Stimulated activated effector memory CD8-positive, alpha-beta T cell treated with anti-CD3 and anti-CD28 coated beads, Interleukin-12 subunit alpha, Interleukin-12 subunit beta, amount 100 ng/mL, for 72 hours (primary cell): Measurements from ENCODE around the gene UNC45A.

ENCODE experiments used
- ATAC-seq: fragments of 150-1000 bp; cut with Tn5 transposase; 2 replicates; pipeline ENCODE4 v1.10.0; 2021
- DNase-seq, 2 donors: peaks; one replicate each; pipeline ENCODE4 v3.0.0; 2021 to 2022; ENCODE audit warnings: low spot score in 2 of 2
- H3K27ac Mint-ChIP-seq: one replicate; pipeline ENCODE4 v1.8.0; 2022; ENCODE audit warnings: mild to moderate bottlenecking, mixed read lengths
- H3K36me3 Mint-ChIP-seq: one replicate; pipeline ENCODE4 v1.8.0; 2022; ENCODE audit warnings: mild to moderate bottlenecking, mixed read lengths
- H3K4me1 Mint-ChIP-seq: one replicate; pipeline ENCODE4 v1.8.0; 2022; ENCODE audit warnings: mixed read lengths
- H3K4me3 Mint-ChIP-seq: one replicate; pipeline ENCODE4 v1.8.0; 2022; ENCODE audit warnings: mild to moderate bottlenecking, mixed read lengths
- H3K9me3 Mint-ChIP-seq: one replicate; pipeline ENCODE4 v1.8.0; 2022; ENCODE audit warnings: mixed read lengths

The UNC45A gene

GRCh38 chr15:90982135-90982534 lies 47.0 kb downstream of the UNC45A start:
- no peak overlapping the region for H3K4me3 Mint-ChIP-seq
- H3K27ac Mint-ChIP-seq = no peak overlapping the region
- H3K4me1 Mint-ChIP-seq = peaks cover 9% of the 10 kb centered on the region
- H3K9me3 Mint-ChIP-seq = no peaks in the 10 kb centered on the region
- H3K36me3 Mint-ChIP-seq = peaks cover 75% of the 10 kb centered on the region
- ATAC-seq = peak; percentile 71
- DNase-seq = no peak

GRCh38 chr15:90986790-90987507 lies 51.9 kb downstream of the UNC45A start:
- Mint-ChIP-seq H3K4me3 (no peak overlapping the region), H3K36me3 (peaks cover 35% of the 10 kb centered on the region), H3K4me1 (peaks cover 21% of the 10 kb centered on the region), H3K9me3 (no peaks in the 10 kb centered on the region), H3K27ac (no peak overlapping the region)
- ATAC-seq = no peak
- DNase-seq = no peak

GRCh38 chr15:90987561-90988141 lies 52.6 kb downstream of the UNC45A start:
- peaks cover 35% of the 10 kb centered on the region for H3K36me3 Mint-ChIP-seq
- no peak for ATAC-seq
- H3K9me3 Mint-ChIP-seq = no peaks in the 10 kb centered on the region
- H3K4me3 Mint-ChIP-seq = no peak overlapping the region
- H3K27ac Mint-ChIP-seq = peak overlapping the region; percentile 42
- H3K4me1 Mint-ChIP-seq = peaks cover 22% of the 10 kb centered on the region
- no peak for DNase-seq

- H3K9me3 Mint-ChIP-seq = no peaks in the 10 kb centered on the region
- no peak for ATAC-seq
- no peak for DNase-seq
- H3K4me3 Mint-ChIP-seq = peak overlapping the region; percentile 17
- H3K36me3 Mint-ChIP-seq = peaks cover 31% of the 10 kb centered on the region
- H3K27ac Mint-ChIP-seq = peak overlapping the region; percentile 42
- H3K4me1 Mint-ChIP-seq = peaks cover 27% of the 10 kb centered on the region
Observed at GRCh38 chr15:90988296-90988695, 53.2 kb downstream of the UNC45A start.

- ATAC-seq (no peak), DNase-seq (no peak)
- H3K4me3 Mint-ChIP-seq = peak overlapping the region; percentile 17
- peaks cover 30% of the 10 kb centered on the region for H3K36me3 Mint-ChIP-seq
- H3K27ac Mint-ChIP-seq = no peak overlapping the region
- no peaks in the 10 kb centered on the region for H3K9me3 Mint-ChIP-seq
- peaks cover 28% of the 10 kb centered on the region for H3K4me1 Mint-ChIP-seq
Observed at GRCh38 chr15:90989040-90989768, 54.1 kb downstream of the UNC45A start.

GRCh38 chr15:90990446-90990845 lies 55.4 kb downstream of the UNC45A start:
- H3K36me3 Mint-ChIP-seq = peaks cover 31% of the 10 kb centered on the region

GRCh38 chr15:90991587-90992285 lies 56.7 kb downstream of the UNC45A start:
- Mint-ChIP-seq H3K9me3 (no peaks in the 10 kb centered on the region), H3K4me3 (peak overlapping the region; percentile 98)
- no peak for ATAC-seq

More at GRCh38 chr15:90990446-90990845, 55.4 kb downstream of the UNC45A start:
- Mint-ChIP-seq H3K4me1 (peaks cover 32% of the 10 kb centered on the region), H3K9me3 (no peaks in the 10 kb centered on the region), H3K4me3 (no peak overlapping the region), H3K27ac (no peak overlapping the region)
- ATAC-seq (no peak), DNase-seq (no peak)

GRCh38 chr15:90994059-90994416 lies 59.0 kb downstream of the UNC45A start:
- peak overlapping the region; percentile 98 for H3K4me3 Mint-ChIP-seq
- DNase-seq (no peak), ATAC-seq (peak; percentile 45)
- H3K27ac Mint-ChIP-seq = peak overlapping the region; percentile 99
- peaks cover 52% of the 10 kb centered on the region for H3K36me3 Mint-ChIP-seq
- H3K9me3 Mint-ChIP-seq = no peaks in the 10 kb centered on the region
- peaks cover 23% of the 10 kb centered on the region for H3K4me1 Mint-ChIP-seq

More at GRCh38 chr15:90991587-90992285, 56.7 kb downstream of the UNC45A start:
- Mint-ChIP-seq H3K27ac (no peak overlapping the region), H3K36me3 (peaks cover 31% of the 10 kb centered on the region), H3K4me1 (peaks cover 32% of the 10 kb centered on the region)
- DNase-seq = no peak

- Mint-ChIP-seq H3K4me3 (peak within 1 kb of the TSS; percentile 98), H3K4me1 (peaks cover 23% of the 10 kb centered on the region)
Observed at GRCh38 chr15:90994417-90995311, 59.6 kb downstream of the UNC45A start, which contains the start of gene PRC1. Gene PRC1, minus strand, starts transcription at chr15:90994535. Its CDS starts 118 bp downstream, at chr15:90994417.

GRCh38 chr15:90998737-90999136 lies 63.7 kb downstream of the UNC45A start:
- Mint-ChIP-seq H3K27ac (no peak overlapping the region), H3K36me3 (peaks cover 78% of the 10 kb centered on the region), H3K4me3 (no peak overlapping the region), H3K9me3 (no peaks in the 10 kb centered on the region), H3K4me1 (peaks cover 5% of the 10 kb centered on the region)
- ATAC-seq = no peak
- DNase-seq = no peak

More at GRCh38 chr15:90994417-90995311, 59.6 kb downstream of the UNC45A start, which contains the start of gene PRC1:
- Mint-ChIP-seq H3K27ac (peak within 1 kb of the TSS; percentile 99), H3K9me3 (no peaks in the 10 kb centered on the region), H3K36me3 (peaks cover 58% of the 10 kb centered on the region)
- DNase-seq = peak; percentile 97 to 99
- peak; percentile 98 for ATAC-seq

- H3K4me3 Mint-ChIP-seq = no peak overlapping the region
- no peaks in the 10 kb centered on the region for H3K4me1 Mint-ChIP-seq
- H3K27ac Mint-ChIP-seq = no peak overlapping the region
- ATAC-seq (no peak), DNase-seq (no peak)
- peaks cover 93% of the 10 kb centered on the region for H3K36me3 Mint-ChIP-seq
- no peaks in the 10 kb centered on the region for H3K9me3 Mint-ChIP-seq
Observed at GRCh38 chr15:91001209-91001608, 66.1 kb downstream of the UNC45A start.
